ENCODE measurements around the gene RIT2. TPM values are rescaled to one million over a fixed set of nuclear protein-coding genes. Genes with fewer than 3 reads are reported as not detected.

The RIT2 gene
- total RNA-seq, 1 experiment from 2014 or later = not detected

DNA sequence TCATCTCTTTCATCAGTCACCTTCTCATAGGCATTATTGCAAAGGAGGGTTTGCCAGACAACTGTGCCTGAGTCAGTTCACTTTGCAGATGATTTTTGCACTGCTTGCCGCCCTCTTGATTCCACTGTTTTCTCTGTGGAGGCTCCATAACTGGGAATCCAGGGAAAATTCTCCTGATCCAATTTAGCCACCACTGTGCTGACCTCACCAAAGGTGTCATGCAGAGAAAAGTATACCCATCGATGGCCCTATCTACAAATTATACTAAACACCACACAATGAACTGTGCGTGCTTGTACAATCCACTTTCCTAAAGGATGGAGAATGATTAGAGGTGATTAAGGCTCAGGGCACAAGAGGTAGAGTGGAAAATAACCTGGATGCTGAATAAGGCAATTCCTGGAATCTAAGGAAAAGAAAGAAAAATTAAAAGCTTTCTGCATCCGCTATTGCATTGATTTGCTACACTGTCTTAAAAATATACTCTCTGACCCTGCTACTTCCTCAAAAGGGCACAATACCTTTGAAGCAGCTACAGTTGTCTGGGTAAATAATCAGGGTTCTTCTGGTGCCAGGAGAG lies 409.4 kb downstream of the RIT2 start:
- no peaks in the 10 kb centered on the region for H3K4me1 ChIP-seq (replicated peaks; ENCODE audit: insufficient read depth)
- no peak overlapping the region for H3K4me3 ChIP-seq
- ChIA-PET CTCF (no interaction called here), POLR2A (ENCODE audit: unreplicated experiment) (no interaction called here)
- H2AFZ ChIP-seq = no peak overlapping the region
- no peaks in the 10 kb centered on the region for H3K36me3 ChIP-seq (ENCODE audit: low read depth)
- TF ChIP-seq, protein P1, sequence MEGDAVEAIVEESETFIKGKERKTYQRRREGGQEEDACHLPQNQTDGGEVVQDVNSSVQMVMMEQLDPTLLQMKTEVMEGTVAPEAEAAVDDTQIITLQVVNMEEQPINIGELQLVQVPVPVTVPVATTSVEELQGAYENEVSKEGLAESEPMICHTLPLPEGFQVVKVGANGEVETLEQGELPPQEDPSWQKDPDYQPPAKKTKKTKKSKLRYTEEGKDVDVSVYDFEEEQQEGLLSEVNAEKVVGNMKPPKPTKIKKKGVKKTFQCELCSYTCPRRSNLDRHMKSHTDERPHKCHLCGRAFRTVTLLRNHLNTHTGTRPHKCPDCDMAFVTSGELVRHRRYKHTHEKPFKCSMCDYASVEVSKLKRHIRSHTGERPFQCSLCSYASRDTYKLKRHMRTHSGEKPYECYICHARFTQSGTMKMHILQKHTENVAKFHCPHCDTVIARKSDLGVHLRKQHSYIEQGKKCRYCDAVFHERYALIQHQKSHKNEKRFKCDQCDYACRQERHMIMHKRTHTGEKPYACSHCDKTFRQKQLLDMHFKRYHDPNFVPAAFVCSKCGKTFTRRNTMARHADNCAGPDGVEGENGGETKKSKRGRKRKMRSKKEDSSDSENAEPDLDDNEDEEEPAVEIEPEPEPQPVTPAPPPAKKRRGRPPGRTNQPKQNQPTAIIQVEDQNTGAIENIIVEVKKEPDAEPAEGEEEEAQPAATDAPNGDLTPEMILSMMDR (conservative IDR thresholded peaks at IDR 0.05) = no peak
- no peak for TF ChIP-seq EZH2 (IDR thresholded peaks at IDR 0.05; ENCODE audit: low read depth)
- no peak for DNase-seq
- no peak overlapping the region for H3K27ac ChIP-seq
- H3K27me3 ChIP-seq (ENCODE audit: insufficient read depth, low read depth) = no peaks in the 10 kb centered on the region
- no peaks in the 10 kb centered on the region for H3K79me2 ChIP-seq (ENCODE audit: low read depth)
- no peaks in the 10 kb centered on the region for H4K20me1 ChIP-seq (ENCODE audit: insufficient read depth)
- H3K9me3 ChIP-seq (ENCODE audit: insufficient read depth, low read depth) = no peaks in the 10 kb centered on the region
- no peaks in the 10 kb centered on the region for H3F3A ChIP-seq (ENCODE audit: insufficient read depth, low read depth)
- no peak overlapping the region for H3K4me2 ChIP-seq
- no peaks in the 10 kb centered on the region for H3K9me2 ChIP-seq (ENCODE audit: insufficient read depth)
- intact Hi-C loops (cut with micrococcal nuclease; ENCODE audit: unreplicated experiment) = no loop called here
- BruUV-seq (replicated peaks) = no TSS peak

Other genes with a start within 250 kb of the RIT2 start
- gene SYT4, start 161.8 kb upstream of the RIT2 start, total RNA-seq (2021) = not detected in 2 replicates